OCI-LY7 (cell line): Measurements from ENCODE around the gene WRNIP1. TPM values are rescaled to one million over a fixed set of nuclear protein-coding genes. Genes with fewer than 3 reads are reported as not detected.

Source experiments
- BruUV-seq: library from RNA; stranded (reverse); fragments of 400-500 nt; replicated peaks from 2 replicates; lab custom pipeline; 2021; lab: Mats Ljungman, UMichigan
- CTCF ChIA-PET: fragments of 300-600 bp; sonication (Branson Sonifier 250); formaldehyde crosslinking; loops from one replicate; lab custom pipeline; 2022; ENCODE audit warnings: antibody characterized with exemption; ENCODE audit not compliant: unreplicated experiment; lab: Charles Lee
- POLR2A ChIA-PET: fragments of 300-600 bp; sonication (Branson Sonifier 250); formaldehyde crosslinking; loops from one replicate; lab custom pipeline; 2022; ENCODE audit warnings: antibody characterized with exemption; lab: Charles Lee
- DNase-seq: peaks from one replicate; pipeline ENCODE4 v3.0.0-alpha.2; 2015; ENCODE audit warnings: low spot score
- H2AFZ ChIP-seq: fragments of 200-600 bp; sonication (generic), shearing (Covaris generic); 2 replicates; pipeline ENCODE4 v1.6.1; 2014; ENCODE audit warnings: mild to moderate bottlenecking, antibody characterized with exemption, low read length, moderate library complexity
- H3K27ac ChIP-seq: fragments of 200-600 bp; sonication (generic); 2 replicates; pipeline ENCODE4 v1.5.1; 2014; ENCODE audit warnings: mixed run types, low read depth, mild to moderate bottlenecking, moderate library complexity, low read length, inconsistent platforms; ENCODE audit not compliant: poor library complexity, severe bottlenecking
- H3K36me3 ChIP-seq: fragments of 200-600 bp; sonication (generic); 2 replicates; pipeline ENCODE4 v1.6.1; 2014; ENCODE audit warnings: mild to moderate bottlenecking, antibody characterized with exemption, low read length, moderate library complexity, mixed read lengths; ENCODE audit not compliant: insufficient read depth
- H3K4me1 ChIP-seq: fragments of 200-600 bp; sonication (generic); 2 replicates; pipeline ENCODE4 v1.5.1; 2014; ENCODE audit warnings: mild to moderate bottlenecking, low read length; ENCODE audit not compliant: insufficient read depth, poor library complexity, severe bottlenecking
- H3K4me2 ChIP-seq: fragments of 200-600 bp; sonication (generic); 2 replicates; pipeline ENCODE4 v1.6.1; 2014; ENCODE audit warnings: mild to moderate bottlenecking, low read length
- H3K4me3 ChIP-seq: fragments of 200-600 bp; sonication (generic); 2 replicates; pipeline ENCODE4 v1.5.1; 2014; ENCODE audit warnings: mild to moderate bottlenecking, low read depth, low read length; ENCODE audit not compliant: poor library complexity, severe bottlenecking
- H3K79me2 ChIP-seq: fragments of 200-600 bp; sonication (generic); 2 replicates; pipeline ENCODE4 v1.6.1; 2016; ENCODE audit warnings: low read depth, mild to moderate bottlenecking, low read length, moderate library complexity, mixed read lengths; ENCODE audit not compliant: insufficient read depth
- H3K9me2 ChIP-seq: fragments of 200-600 bp; sonication (generic); 2 replicates; pipeline ENCODE4 v1.6.1; 2016; ENCODE audit warnings: mild to moderate bottlenecking, low read length, mixed read lengths; ENCODE audit not compliant: insufficient read depth
- H3K9me3 ChIP-seq: fragments of 200-600 bp; sonication (generic); 2 replicates; pipeline ENCODE4 v1.6.1; 2014; ENCODE audit warnings: mild to moderate bottlenecking, mixed run types, low read length, mixed read lengths
- H4K20me1 ChIP-seq: fragments of 200-600 bp; sonication (generic); 2 replicates; pipeline ENCODE4 v1.6.1; 2014; ENCODE audit warnings: mild to moderate bottlenecking, antibody characterized with exemption, low read length, moderate library complexity, mixed read lengths; ENCODE audit not compliant: insufficient read depth
- CTCF ChIP-seq: fragments of 200-600 bp; sonication (generic); conservative IDR thresholded peaks from 2 replicates; pipeline ENCODE4 v1.5.1; 2014; ENCODE audit warnings: mild to moderate bottlenecking, antibody characterized with exemption, low read length, moderate library complexity, mixed read lengths
- EZH2phosphoT487 ChIP-seq: fragments of 200-600 bp; sonication (generic); IDR thresholded peaks from 2 replicates; pipeline ENCODE4 v1.6.1; 2018; ENCODE audit warnings: low read depth, borderline replicate concordance, mild to moderate bottlenecking, mixed run types, antibody characterized with exemption, low read length, moderate library complexity, mixed read lengths
- intact Hi-C: fragments of 100-400 bp; cut with micrococcal nuclease; formaldehyde crosslinking; loops from one replicate; pipeline ENCODE4 v1.10.0; 2022; ENCODE audit not compliant: unreplicated experiment
- total RNA-seq, 2 experiments: library from RNA; depleted of rRNA in 1 of 2; stranded (reverse); fragments of >200 nt in 1 of 2; shearing (Covaris generic) in 1 of 2; gene quantifications; 2 replicates each; pipeline ENCODE4 v1.2.3, GENCODE V29; 2014 to 2022

WRNIP1 gene
- total RNA-seq, 2 experiments from 2014 or later = 43.8 to 54.2 TPM

- intact Hi-C loops = no loop called here
- no peak overlapping the region for H3K4me2 ChIP-seq
- no peak overlapping the region for H2AFZ ChIP-seq
These were observed 46.1 kb upstream of the WRNIP1 start for GRCh38 chr6:2719093-2719455.

GRCh38 chr6:2721219-2721618, 44.0 kb upstream of the WRNIP1 start:
- Histone ChIP-seq H3K27ac (no peak overlapping the region), H3K4me3 (no peak overlapping the region), H3K9me3 (no peaks in the 10 kb centered on the region), H3K79me2 (no peaks in the 10 kb centered on the region), H2AFZ (no peak overlapping the region), H3K4me2 (no peak overlapping the region), H3K9me2 (no peaks in the 10 kb centered on the region), H3K36me3 (no peaks in the 10 kb centered on the region), H4K20me1 (no peaks in the 10 kb centered on the region), H3K4me1 (no peaks in the 10 kb centered on the region)
- ChIA-PET CTCF (no interaction called here), POLR2A (no interaction called here)
- DNase-seq = no peak
- no peak for TF ChIP-seq CTCF
- TF ChIP-seq EZH2phosphoT487 = no peak
- intact Hi-C loops = no loop called here
- no TSS peak for BruUV-seq

More at GRCh38 chr6:2719093-2719455, 46.1 kb upstream of the WRNIP1 start:
- no peaks in the 10 kb centered on the region for H3K36me3 ChIP-seq
- no peaks in the 10 kb centered on the region for H3K4me1 ChIP-seq
- TF ChIP-seq CTCF (no peak), EZH2phosphoT487 (no peak)
- POLR2A ChIA-PET = interaction anchor here (0.7 kb wide), 1 partner anchor 17 kb away, joined by 3 read pairs; no protein-coding TSS in a partner anchor
- H3K9me3 ChIP-seq = no peaks in the 10 kb centered on the region
- H3K27ac ChIP-seq = no peak overlapping the region
- no peak overlapping the region for H3K4me3 ChIP-seq
- no peaks in the 10 kb centered on the region for H4K20me1 ChIP-seq
- H3K79me2 ChIP-seq = no peaks in the 10 kb centered on the region
- no peaks in the 10 kb centered on the region for H3K9me2 ChIP-seq
- BruUV-seq = no TSS peak
- DNase-seq = no peak
- CTCF ChIA-PET = no interaction called here

- POLR2A ChIA-PET = interaction anchor here (1.0 kb wide), 1 partner anchor 34 kb away, joined by 3 read pairs; no protein-coding TSS in a partner anchor
- intact Hi-C loops = no loop called here
- Histone ChIP-seq H3K27ac (no peak overlapping the region), H2AFZ (no peak overlapping the region), H3K4me3 (no peak overlapping the region), H3K9me2 (no peaks in the 10 kb centered on the region), H3K9me3 (no peaks in the 10 kb centered on the region), H3K4me2 (no peak overlapping the region), H4K20me1 (no peaks in the 10 kb centered on the region), H3K36me3 (no peaks in the 10 kb centered on the region), H3K4me1 (peaks cover under 1% of the 10 kb centered on the region), H3K79me2 (no peaks in the 10 kb centered on the region)
- DNase-seq = no peak
- BruUV-seq = no TSS peak
- TF ChIP-seq EZH2phosphoT487 = no peak
- no peak for TF ChIP-seq CTCF
- CTCF ChIA-PET = no interaction called here
These were observed 39.7 kb upstream of the WRNIP1 start for GRCh38 chr6:2725364-2725988.
